H4 (cell line): ENCODE data around the gene PRSS23. TPM values are rescaled to one million over a fixed set of nuclear protein-coding genes. Genes with fewer than 3 reads are reported as not detected.
"Not testable (repeated sequence)": the region's sequence is repeated elsewhere in the genome, so short reads cannot be mapped to it uniquely, and the experiment has no call there.

ENCODE experiments used
- DNase-seq: peaks from one replicate; pipeline ENCODE4 v3.0.0-alpha.2; 2015; ENCODE audit warnings: low spot score
- total RNA-seq: library from RNA; depleted of rRNA; stranded (reverse); fragments of >200 nt; shearing (Covaris generic); gene quantifications from 2 replicates; pipeline ENCODE4 v1.2.3, GENCODE V29; 2014; rRNA removed

PRSS23 gene
- total RNA-seq, 1 experiment from 2014 or later: 113 TPM

DNA sequence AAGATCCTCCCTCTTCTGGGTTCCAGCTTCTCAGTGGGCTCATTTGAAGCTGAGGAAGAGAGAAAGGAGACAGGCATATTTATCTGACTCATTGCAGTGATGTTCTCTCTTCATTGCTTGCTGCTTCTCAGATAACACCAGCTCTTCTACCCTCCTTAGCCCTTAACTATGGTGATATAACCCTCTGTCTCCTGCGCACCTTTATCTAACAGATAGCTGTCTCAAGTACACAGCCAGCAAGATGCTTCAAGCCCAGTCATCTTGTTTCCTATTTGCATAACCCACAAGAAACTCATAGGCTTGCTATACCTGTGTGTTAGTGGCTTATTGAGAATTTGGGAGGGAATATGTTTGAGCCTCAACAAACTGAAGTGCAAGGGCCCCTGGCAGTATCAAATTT lies 12.6 kb downstream of the PRSS23 start:
- DNase-seq: no peak

DNA sequence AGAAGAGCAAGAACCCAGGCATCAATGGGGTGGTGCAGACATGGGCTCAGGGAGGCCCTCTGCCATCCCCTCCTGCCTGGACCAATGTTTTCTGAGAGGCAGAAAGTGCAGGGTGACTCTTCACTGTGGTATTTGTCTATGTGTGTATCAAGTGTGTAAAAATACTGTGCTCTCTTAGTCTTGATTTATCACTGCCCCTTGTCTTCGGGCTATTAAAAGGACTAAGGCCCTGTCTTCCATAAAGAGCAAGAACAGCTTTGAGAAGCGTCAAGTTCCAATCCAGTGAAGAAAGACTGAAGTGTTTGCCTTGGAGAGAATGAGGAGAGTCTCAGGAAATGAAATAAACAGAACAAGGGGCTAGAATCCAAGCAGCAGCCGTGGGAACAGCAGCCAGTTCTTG lies 14.4 kb downstream of the PRSS23 start:
- no peak for DNase-seq

DNA sequence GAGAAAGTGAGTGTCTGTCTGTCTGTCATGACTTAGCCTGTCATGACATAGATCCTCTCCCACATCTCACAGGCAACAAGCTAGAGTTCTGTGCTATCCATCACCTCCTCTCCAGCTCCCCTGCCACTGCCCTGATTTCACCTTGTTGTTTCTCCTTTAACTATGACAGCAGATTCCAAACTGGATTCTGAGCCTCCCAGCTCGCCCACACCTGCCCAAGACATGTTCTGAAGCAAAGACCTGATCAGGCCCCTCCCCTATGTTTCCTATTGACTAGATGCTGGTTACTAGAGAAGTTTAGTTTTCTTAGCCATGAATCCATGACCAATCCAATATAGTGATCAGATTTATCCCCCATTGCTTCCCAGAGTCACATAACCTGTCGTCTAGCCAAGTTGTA lies 15.4 kb downstream of the PRSS23 start:
- DNase-seq: no peak

DNA sequence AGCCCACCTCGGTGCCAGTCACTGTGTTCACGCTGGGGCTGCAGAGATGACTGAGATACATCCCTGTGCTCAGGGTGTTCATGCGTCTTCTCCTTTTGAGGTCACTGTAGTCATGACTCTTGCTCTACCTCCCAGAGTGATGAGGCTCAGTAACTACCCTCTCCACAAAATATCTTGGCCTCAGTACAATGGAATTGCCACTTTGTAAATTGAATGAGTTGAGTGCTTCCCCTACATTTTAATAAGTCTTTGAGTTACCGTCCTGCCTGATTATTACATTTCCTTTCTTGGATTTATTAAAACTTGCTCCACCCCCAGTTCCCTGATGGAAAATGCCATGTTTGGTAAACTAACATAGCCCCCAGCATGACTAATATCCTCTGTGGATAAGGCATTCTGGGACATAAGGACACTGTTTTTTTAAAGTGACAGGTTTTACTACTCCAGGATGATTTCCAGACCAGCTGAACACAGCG lies 15.9 kb downstream of the PRSS23 start:
- DNase-seq: peak; percentile 64

DNA sequence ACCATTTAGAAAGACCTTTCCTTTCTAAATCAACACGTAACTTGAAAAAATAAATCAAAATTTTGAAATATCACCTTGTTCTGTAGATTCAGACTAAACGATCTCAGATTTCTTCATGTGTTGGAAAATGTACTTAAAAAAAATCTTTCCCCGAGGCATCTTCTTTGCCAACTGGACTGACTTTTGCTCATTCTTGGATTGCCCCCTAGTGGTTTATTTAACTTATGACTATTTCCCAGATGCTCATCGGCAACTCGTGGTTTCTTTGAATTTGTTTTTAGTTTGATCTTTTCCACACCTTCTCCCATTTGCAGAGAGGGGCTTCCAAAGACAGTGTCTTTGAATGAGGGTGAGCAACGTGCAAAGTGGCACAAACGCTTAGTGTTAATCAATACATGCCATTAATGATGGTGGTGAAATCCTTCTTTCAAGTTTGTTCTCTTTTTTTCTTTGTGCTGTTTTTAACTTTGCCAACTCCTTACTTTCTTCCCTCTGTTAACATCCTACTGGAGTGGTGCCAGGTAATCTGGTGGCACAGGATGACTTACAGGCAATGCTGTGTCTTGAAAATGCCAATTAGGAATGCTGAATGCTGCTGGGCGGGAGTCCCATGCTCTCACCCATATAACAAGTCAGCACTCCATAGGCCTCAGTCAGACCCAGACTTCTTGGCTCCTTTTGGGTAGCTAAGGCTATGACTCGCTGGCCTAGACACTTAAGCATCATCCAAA lies 18.3 kb downstream of the PRSS23 start:
- peak; percentile 63 for DNase-seq

DNA sequence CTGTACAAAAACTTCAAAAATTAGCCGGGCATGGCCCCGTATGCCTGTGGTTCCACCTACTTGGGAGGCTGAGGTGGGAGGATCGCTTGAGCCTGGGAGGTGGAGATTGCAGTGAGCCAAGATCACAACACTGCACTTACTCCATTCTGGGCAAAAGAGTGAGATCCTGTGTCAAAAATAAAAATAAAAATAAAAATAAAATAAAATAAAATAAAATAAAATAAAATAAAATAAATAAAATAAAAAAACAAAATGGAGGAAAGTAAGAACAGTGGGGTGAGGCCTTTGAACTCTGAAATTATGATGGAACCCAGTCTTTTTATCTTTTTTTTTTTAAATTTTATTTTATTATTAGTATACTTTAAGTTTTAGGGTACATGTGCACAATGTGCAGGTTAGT lies 23.8 kb downstream of the PRSS23 start:
- DNase-seq: not testable (repeated sequence)

DNA sequence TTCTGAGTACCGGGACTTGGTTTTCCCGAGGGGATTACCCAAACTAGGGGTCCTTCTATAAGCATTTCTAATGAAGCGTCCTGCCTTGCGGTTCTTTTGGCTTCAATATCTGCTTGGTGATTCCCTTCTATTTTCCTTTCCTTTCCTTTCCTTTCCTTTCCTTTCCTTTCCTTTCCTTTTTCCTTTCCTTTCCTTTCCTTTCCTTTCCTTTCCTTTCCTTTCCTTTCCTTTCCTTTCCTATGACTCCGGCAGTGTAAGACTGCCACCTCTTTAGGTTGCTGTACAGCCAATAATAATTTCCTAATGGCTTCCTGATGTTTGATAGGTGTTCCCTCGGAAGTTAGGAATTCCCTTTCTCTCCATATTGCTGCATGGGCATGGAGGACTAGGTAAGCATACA lies 34.0 kb downstream of the PRSS23 start:
- DNase-seq: not testable (repeated sequence)

DNA sequence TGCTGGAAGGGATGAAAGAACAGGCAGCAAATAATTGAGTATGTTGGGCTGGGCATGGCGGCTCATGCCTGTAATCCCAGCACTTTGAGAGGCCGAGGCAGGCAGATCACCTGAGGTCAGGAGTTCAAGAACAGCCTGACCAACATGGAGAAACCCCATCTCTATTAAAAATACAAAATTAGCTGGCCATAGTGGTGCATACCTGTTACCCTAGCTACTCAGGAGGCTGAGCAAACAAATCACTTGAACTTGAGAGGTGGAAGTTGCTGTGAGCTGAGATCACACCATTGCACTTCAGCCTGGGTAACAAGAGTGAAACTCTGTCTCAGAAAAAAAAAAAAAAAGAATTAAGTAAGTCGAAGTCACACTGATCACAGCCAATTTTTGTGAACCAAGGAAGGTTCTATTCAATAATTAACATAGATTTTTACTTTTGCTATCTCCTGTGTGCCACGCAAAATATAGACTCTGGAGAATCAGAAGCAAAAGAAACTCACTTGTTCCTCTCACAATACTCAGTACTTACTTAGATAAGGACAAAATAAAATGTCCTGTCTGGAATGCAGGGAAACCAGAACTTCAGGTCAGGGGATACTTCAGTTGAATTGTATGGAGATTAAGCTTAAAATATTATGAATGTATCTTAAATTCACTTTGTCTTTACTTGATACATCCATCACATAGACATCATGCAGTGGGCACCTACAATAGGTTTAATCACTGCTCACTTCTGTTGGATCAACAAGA lies 44.6 kb downstream of the PRSS23 start:
- not testable (repeated sequence) for DNase-seq

DNA sequence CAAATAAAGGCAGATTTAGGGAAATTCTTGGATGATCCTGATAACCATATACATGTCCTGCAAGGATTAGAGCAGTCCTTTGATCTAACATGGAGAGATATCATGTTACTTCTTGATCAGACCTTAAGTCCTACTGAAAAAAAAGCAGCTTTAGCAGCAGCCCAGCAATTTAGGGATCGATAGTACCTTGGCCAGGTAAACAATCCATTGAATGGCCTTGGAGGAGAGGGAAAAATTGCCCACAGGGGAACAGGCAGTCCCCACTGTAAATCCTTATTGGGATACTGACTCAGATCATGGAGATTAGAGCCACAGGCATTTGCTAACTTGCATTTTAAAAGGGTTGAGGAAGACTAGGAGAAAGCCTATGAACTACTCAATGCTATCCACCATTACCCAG lies 47.8 kb downstream of the PRSS23 start:
- no peak for DNase-seq

DNA sequence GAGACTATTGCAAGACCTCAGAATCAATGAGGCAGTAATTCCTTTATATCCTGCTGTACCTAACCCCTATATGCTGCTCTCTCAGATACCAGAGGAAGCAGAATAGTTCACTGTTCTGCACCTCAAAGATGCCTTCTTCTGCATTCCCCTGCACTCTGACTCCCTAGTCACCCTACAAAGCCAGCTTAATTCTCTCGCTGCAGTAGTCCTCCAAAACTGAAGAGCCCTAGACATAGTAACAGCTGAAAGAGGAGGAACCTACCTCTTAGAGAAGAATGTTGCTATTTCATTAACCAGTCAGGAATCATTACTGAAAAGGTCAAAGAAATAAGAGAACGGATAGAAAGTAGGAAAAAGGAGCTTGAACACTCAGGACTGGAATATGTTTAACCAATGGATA lies 49.3 kb downstream of the PRSS23 start:
- no peak for DNase-seq

Other genes with a start within 250 kb of the PRSS23 start
- 0.18 TPM in 1 of 2 replicates, not detected in the other for gene ME3, start 127.9 kb upstream of the PRSS23 start, total RNA-seq
- 8.8 and 10.5 TPM in 2 replicates for gene FZD4, start 154.9 kb downstream of the PRSS23 start, total RNA-seq
- 26.1 and 26.3 TPM in 2 replicates for gene TMEM135, start 237.4 kb downstream of the PRSS23 start, total RNA-seq